Neural progenitor cell (in vitro differentiated cells): ENCODE data around the gene DDHD1. TPM values are rescaled to one million over a fixed set of nuclear protein-coding genes. Genes with fewer than 3 reads are reported as not detected.
A peak's percentile ranks its signal among the peaks of the same experiment; 100 is the strongest.

Experiments used
- DNase-seq: peaks from one replicate; pipeline ENCODE4 v3.0.0-alpha.2; 2016; ENCODE audit warnings: low spot score
- H2AFZ ChIP-seq: fragments of 200-600 bp; sonication (generic); replicated peaks from 2 replicates; pipeline ENCODE4 v1.6.1; 2016; ENCODE audit warnings: antibody characterized with exemption
- H3F3A ChIP-seq: fragments of 200-600 bp; sonication (generic); 2 replicates; pipeline ENCODE4 v1.6.1; 2016; ENCODE audit warnings: antibody characterized with exemption, low read depth
- H3K27ac ChIP-seq: fragments of 200-600 bp; sonication (generic); 2 replicates; pipeline ENCODE4 v1.5.1; 2016; ENCODE audit warnings: mild to moderate bottlenecking
- H3K27me3 ChIP-seq: fragments of 200-600 bp; sonication (generic); 2 replicates; pipeline ENCODE4 v1.6.1; 2016; ENCODE audit warnings: mild to moderate bottlenecking, moderate library complexity
- H3K36me3 ChIP-seq: fragments of 200-600 bp; sonication (generic); 2 replicates; pipeline ENCODE4 v1.5.1; 2016
- H3K4me1 ChIP-seq: fragments of 200-600 bp; sonication (generic); 2 replicates; pipeline ENCODE4 v1.6.1; 2016; ENCODE audit warnings: mixed run types
- H3K4me2 ChIP-seq: fragments of 200-600 bp; sonication (generic); 2 replicates; pipeline ENCODE4 v1.6.1; 2016
- H3K4me3 ChIP-seq: fragments of 200-600 bp; sonication (generic); 2 replicates; pipeline ENCODE4 v1.5.1; 2016
- H3K79me2 ChIP-seq: fragments of 200-600 bp; sonication (generic); 2 replicates; pipeline ENCODE4 v1.6.1; 2016; ENCODE audit warnings: low read depth
- H3K9ac ChIP-seq: fragments of 200-600 bp; sonication (generic); 2 replicates; pipeline ENCODE4 v1.6.1; 2016
- H3K9me3 ChIP-seq: fragments of 200-600 bp; sonication (generic); 2 replicates; pipeline ENCODE4 v1.5.1; 2016; ENCODE audit warnings: low read depth
- H4K20me1 ChIP-seq: fragments of 200-600 bp; sonication (generic); 2 replicates; pipeline ENCODE4 v1.6.1; 2016; ENCODE audit warnings: low read depth
- H3K27ac Mint-ChIP-seq: 3 replicates; pipeline ENCODE4 v1.8.0; 2021; ENCODE audit warnings: mixed read lengths
- H3K27me3 Mint-ChIP-seq: 2 replicates; pipeline ENCODE4 v1.8.0; 2022; ENCODE audit warnings: low read depth, mild to moderate bottlenecking, inconsistent platforms, moderate library complexity, mixed read lengths; ENCODE audit not compliant: insufficient read depth
- H3K36me3 Mint-ChIP-seq: 3 replicates; pipeline ENCODE4 v1.8.0; 2021; ENCODE audit warnings: mixed read lengths
- H3K4me1 Mint-ChIP-seq: 3 replicates; pipeline ENCODE4 v1.8.0; 2021; ENCODE audit warnings: mixed read lengths
- H3K4me3 Mint-ChIP-seq: 3 replicates; pipeline ENCODE4 v1.8.0; 2021; ENCODE audit warnings: mild to moderate bottlenecking, moderate library complexity, mixed read lengths
- H3K9me3 Mint-ChIP-seq: 3 replicates; pipeline ENCODE4 v1.8.0; 2020; ENCODE audit warnings: mixed read lengths
- CTCF ChIP-seq: fragments of 200-600 bp; sonication (generic); IDR thresholded peaks from 2 replicates; pipeline ENCODE4 v1.5.1; 2017; ENCODE audit warnings: antibody characterized with exemption, mild to moderate bottlenecking
- EZH2 ChIP-seq: fragments of 200-600 bp; sonication (generic); IDR thresholded peaks from 2 replicates; pipeline ENCODE4 v1.6.1; 2017; ENCODE audit warnings: antibody characterized with exemption, mild to moderate bottlenecking, moderate library complexity
- EZH2phosphoT487 ChIP-seq: fragments of 200-600 bp; sonication (generic); IDR thresholded peaks from 2 replicates; pipeline ENCODE4 v1.6.1; 2017; ENCODE audit warnings: antibody characterized with exemption
- total RNA-seq: library from RNA; depleted of rRNA; stranded (reverse); fragments of >200 nt; gene quantifications from 2 replicates; pipeline ENCODE4 v1.2.3, GENCODE V29; 2015; ENCODE audit warnings: low replicate concordance

Gene DDHD1
- total RNA-seq, 1 donor from 2014 or later = 30.2 TPM

GRCh38 chr14:53003776-53004175, 149.3 kb downstream of the DDHD1 start:
- no peak overlapping the region for H2AFZ ChIP-seq
- no peaks in the 10 kb centered on the region for H3K27me3 ChIP-seq
- no peak for DNase-seq
- H3K4me1 ChIP-seq = no peaks in the 10 kb centered on the region
- no peaks in the 10 kb centered on the region for H3K36me3 Mint-ChIP-seq
- peaks cover 3% of the 10 kb centered on the region for H3K27me3 Mint-ChIP-seq
- H4K20me1 ChIP-seq = no peaks in the 10 kb centered on the region
- H3F3A ChIP-seq = no peaks in the 10 kb centered on the region
- TF ChIP-seq CTCF (no peak), EZH2phosphoT487 (no peak), EZH2 (no peak)
- no peak overlapping the region for H3K4me2 ChIP-seq
- no peak overlapping the region for H3K27ac ChIP-seq
- H3K27ac Mint-ChIP-seq = no peak overlapping the region
- H3K4me3 Mint-ChIP-seq = no peak overlapping the region
- no peak overlapping the region for H3K9ac ChIP-seq
- H3K9me3 ChIP-seq = no peaks in the 10 kb centered on the region
- no peaks in the 10 kb centered on the region for H3K9me3 Mint-ChIP-seq
- no peaks in the 10 kb centered on the region for H3K36me3 ChIP-seq
- H3K4me1 Mint-ChIP-seq = peaks cover 3% of the 10 kb centered on the region
- no peak overlapping the region for H3K4me3 ChIP-seq
- no peaks in the 10 kb centered on the region for H3K79me2 ChIP-seq

GRCh38 chr14:53002576-53002975, 150.5 kb downstream of the DDHD1 start:
- H3K27me3 ChIP-seq = no peaks in the 10 kb centered on the region
- H4K20me1 ChIP-seq = no peaks in the 10 kb centered on the region
- no peak overlapping the region for H3K27ac ChIP-seq
- peaks cover 3% of the 10 kb centered on the region for H3K4me1 Mint-ChIP-seq
- peaks cover 3% of the 10 kb centered on the region for H3K27me3 Mint-ChIP-seq
- no peaks in the 10 kb centered on the region for H3K79me2 ChIP-seq
- TF ChIP-seq CTCF = no peak
- TF ChIP-seq EZH2phosphoT487 = no peak
- H3K9me3 ChIP-seq = no peaks in the 10 kb centered on the region
- no peak for DNase-seq
- H3F3A ChIP-seq = no peaks in the 10 kb centered on the region
- no peak overlapping the region for H3K27ac Mint-ChIP-seq
- H3K4me3 ChIP-seq = no peak overlapping the region
- H3K4me2 ChIP-seq = no peak overlapping the region
- no peak overlapping the region for H3K4me3 Mint-ChIP-seq
- H3K9me3 Mint-ChIP-seq = no peaks in the 10 kb centered on the region
- H2AFZ ChIP-seq = peak overlapping the region; percentile 75
- no peaks in the 10 kb centered on the region for H3K4me1 ChIP-seq
- no peaks in the 10 kb centered on the region for H3K36me3 Mint-ChIP-seq
- H3K9ac ChIP-seq = no peak overlapping the region
- no peaks in the 10 kb centered on the region for H3K36me3 ChIP-seq

- no peak overlapping the region for H2AFZ ChIP-seq
- no peak for TF ChIP-seq CTCF
- no peak for TF ChIP-seq EZH2phosphoT487
- TF ChIP-seq EZH2 = no peak
Measured at GRCh38 chr14:53001787-53002378, 151.2 kb downstream of the DDHD1 start.

More at GRCh38 chr14:53001787-53002378, 151.2 kb downstream of the DDHD1 start:
- no peak overlapping the region for H3K4me3 Mint-ChIP-seq
- Histone ChIP-seq H3K9ac (no peak overlapping the region), H3K4me1 (no peaks in the 10 kb centered on the region), H3K27ac (no peak overlapping the region), H3K79me2 (no peaks in the 10 kb centered on the region), H4K20me1 (no peaks in the 10 kb centered on the region), H3K9me3 (no peaks in the 10 kb centered on the region), H3K36me3 (no peaks in the 10 kb centered on the region), H3K27me3 (no peaks in the 10 kb centered on the region), H3K4me2 (no peak overlapping the region), H3F3A (no peaks in the 10 kb centered on the region), H3K4me3 (no peak overlapping the region)
- H3K36me3 Mint-ChIP-seq = no peaks in the 10 kb centered on the region
- no peak for DNase-seq
- H3K27ac Mint-ChIP-seq = no peak overlapping the region
- H3K4me1 Mint-ChIP-seq = peaks cover 3% of the 10 kb centered on the region
- H3K27me3 Mint-ChIP-seq = peaks cover 3% of the 10 kb centered on the region
- no peaks in the 10 kb centered on the region for H3K9me3 Mint-ChIP-seq
